GM12878 (cell line): ENCODE data around the gene PEX5.

Experiments
- CTCF ChIP-seq, 3 experiments: IDR thresholded peaks in 2 of 3; conservative IDR thresholded peaks in 1 of 3; 2 replicates each; pipeline ENCODE4 v1.5.1; 2011; ENCODE audit warnings: low read depth in 3 of 3, low read length in 3 of 3, mild to moderate bottlenecking in 3 of 3, control low read depth in 2 of 3, moderate library complexity in 2 of 3, inconsistent platforms in 1 of 3, mixed read lengths in 1 of 3; ENCODE audit not compliant: control insufficient read depth in 2 of 3, insufficient read depth in 1 of 3; ENCODE audit errors: extremely low read depth in 1 of 3
- E2F8 ChIP-seq: fragments of 450-650 bp; IDR thresholded peaks from 2 replicates; pipeline ENCODE4 v1.6.1; 2018; ENCODE audit warnings: mild to moderate bottlenecking, low read depth, moderate library complexity; ENCODE audit not compliant: partially characterized antibody
- EED ChIP-seq: sonication (generic); IDR thresholded peaks from 2 replicates; pipeline ENCODE4 v1.6.1; 2016; ENCODE audit warnings: antibody characterized with exemption, low read depth
- HCFC1 ChIP-seq: fragments of 150-350 bp; IDR thresholded peaks from 2 replicates; pipeline ENCODE4 v1.6.1; 2014; ENCODE audit warnings: low read length
- POLR2A ChIP-seq: IDR thresholded peaks from 2 replicates; pipeline ENCODE4 v1.6.1; 2011; ENCODE audit warnings: low read depth, mild to moderate bottlenecking, low read length
- POLR2AphosphoS5 ChIP-seq: IDR thresholded peaks from 2 replicates; pipeline ENCODE4 v1.6.1; 2011; ENCODE audit warnings: mild to moderate bottlenecking, low read length, inconsistent platforms
- SRF ChIP-seq, 2 experiments: IDR thresholded peaks; 2 replicates each; pipeline ENCODE4 v1.6.1; 2011; ENCODE audit warnings: low read depth in 2 of 2, low read length in 2 of 2, mild to moderate bottlenecking in 1 of 2, moderate library complexity in 1 of 2
- TAF1 ChIP-seq: IDR thresholded peaks from 2 replicates; pipeline ENCODE4 v1.6.1; 2011; ENCODE audit warnings: mild to moderate bottlenecking, low read depth, low read length, borderline replicate concordance
- USF1 ChIP-seq: IDR thresholded peaks from 2 replicates; pipeline ENCODE4 v1.6.1; 2011; ENCODE audit warnings: borderline replicate concordance, low read depth, mild to moderate bottlenecking, moderate library complexity, mixed read lengths, low read length; ENCODE audit not compliant: insufficient read depth; ENCODE audit errors: extremely low read length
- ZNF24 ChIP-seq: fragments of 450-650 bp; IDR thresholded peaks from 2 replicates; pipeline ENCODE4 v1.6.1; 2017; ENCODE audit warnings: antibody characterized with exemption, mild to moderate bottlenecking

- TF ChIP-seq POLR2AphosphoS5 = no peak
- no peak for TF ChIP-seq POLR2A
- TF ChIP-seq USF1 = no peak
- no peak for TF ChIP-seq SRF (IDR thresholded peaks at IDR 0.05; ENCODE audit: low read depth in 2 of 2, low read length in 2 of 2)
- no peak for TF ChIP-seq CTCF (IDR thresholded peaks at IDR 0.05 in 2 of 3, conservative IDR thresholded peaks at IDR 0.05 in 1 of 3; ENCODE audit: control insufficient read depth in 2 of 3, extremely low read depth in 1 of 3, insufficient read depth in 1 of 3, low read depth in 3 of 3, low read length in 3 of 3)
- no peak for TF ChIP-seq TAF1
- TF ChIP-seq EED = no peak
- TF ChIP-seq E2F8 = no peak
- TF ChIP-seq HCFC1 = no peak
- no peak for TF ChIP-seq ZNF24
Observed at GRCh38 chr12:7152818-7153217, 36.7 kb upstream of the PEX5 start.
